CD4-positive, alpha-beta T cell treated with Interferon gamma for 1 hour (primary cell): ENCODE results near the gene LPAR1.

ENCODE experiments used
- DNase-seq: peaks from one replicate; pipeline ENCODE4 v3.0.0-alpha.2; 2020

The LPAR1 gene

GRCh38 chr9:111036946-111037345 lies 1.3 kb downstream of the LPAR1 start:
- DNase-seq: no peak

- DNase-seq: peak; percentile 1
Observed at GRCh38 chr9:111036429-111036789, 1.9 kb downstream of the LPAR1 start.

- no peak for DNase-seq
Observed at GRCh38 chr9:111035543-111036428, 2.5 kb downstream of the LPAR1 start.

GRCh38 chr9:111034898-111035539 lies 3.3 kb downstream of the LPAR1 start:
- DNase-seq: no peak

GRCh38 chr9:111034170-111034897 lies 3.9 kb downstream of the LPAR1 start:
- DNase-seq: no peak

- no peak for DNase-seq
Observed at GRCh38 chr9:111030492-111030891, 7.8 kb downstream of the LPAR1 start.

- DNase-seq: no peak
Observed at GRCh38 chr9:111029260-111029659, 9.0 kb downstream of the LPAR1 start.

GRCh38 chr9:111027798-111028197 lies 10.5 kb downstream of the LPAR1 start:
- no peak for DNase-seq

- DNase-seq: no peak
Observed at GRCh38 chr9:111023128-111023527, 15.1 kb downstream of the LPAR1 start.

- DNase-seq: no peak
Observed at GRCh38 chr9:111020594-111020993, 17.7 kb downstream of the LPAR1 start.

GRCh38 chr9:111016426-111017045 lies 21.7 kb downstream of the LPAR1 start:
- DNase-seq: no peak

GRCh38 chr9:111016016-111016415 lies 22.3 kb downstream of the LPAR1 start:
- no peak for DNase-seq

GRCh38 chr9:111013707-111014106 lies 24.6 kb downstream of the LPAR1 start:
- no peak for DNase-seq

GRCh38 chr9:111013250-111013649 lies 25.0 kb downstream of the LPAR1 start:
- DNase-seq: no peak

- no peak for DNase-seq
Observed at GRCh38 chr9:111008158-111009075, 29.9 kb downstream of the LPAR1 start.

- DNase-seq: no peak
Observed at GRCh38 chr9:111005746-111006470, 32.4 kb downstream of the LPAR1 start.

- DNase-seq: no peak
Observed at GRCh38 chr9:111004936-111005335, 33.3 kb downstream of the LPAR1 start.

GRCh38 chr9:111003182-111003581 lies 35.1 kb downstream of the LPAR1 start:
- DNase-seq: no peak

- DNase-seq: no peak
Observed at GRCh38 chr9:111001526-111001925, 36.7 kb downstream of the LPAR1 start.

GRCh38 chr9:111000202-111000601 lies 38.1 kb downstream of the LPAR1 start:
- no peak for DNase-seq

- DNase-seq: no peak
Observed at GRCh38 chr9:110999379-110999778, 38.9 kb downstream of the LPAR1 start.
